ENCODE results near the gene PCDH15. TPM values are rescaled to one million over a fixed set of nuclear protein-coding genes. Genes with fewer than 3 reads are reported as not detected.
"Not testable (repeated sequence)": the region's sequence is repeated elsewhere in the genome, so short reads cannot be mapped to it uniquely, and the experiment has no call there.

PCDH15 gene
- total RNA-seq, 4 donors from 2014 or later: 0.70 to 2.3 TPM; not detected in 2

- H3K9me3 ChIP-seq: no peaks in the 10 kb centered on the region
- no peaks in the 10 kb centered on the region for H3K36me3 ChIP-seq
- intact Hi-C loops (cut with DNase I; ENCODE audit: low total_unique reads): no loop called here
- H3K27ac ChIP-seq: no peak overlapping the region
- no peak for DNase-seq
- H3K4me3 ChIP-seq: no peak overlapping the region
- no peaks in the 10 kb centered on the region for H3K27me3 ChIP-seq
- TF ChIP-seq POLR2A (IDR thresholded peaks at IDR 0.05) (no peak), CTCF (IDR thresholded peaks at IDR 0.05) (no peak)
- H3K4me1 ChIP-seq: no peaks in the 10 kb centered on the region
These were observed 275.2 kb downstream of the PCDH15 start for GRCh38 chr10:54525816-54526215.

GRCh38 chr10:54515244-54515643, 285.8 kb downstream of the PCDH15 start:
- H3K36me3 ChIP-seq; H3K27ac ChIP-seq; H3K27me3 ChIP-seq; DNase-seq; H3K4me3 ChIP-seq; H3K9me3 ChIP-seq; H3K4me1 ChIP-seq; intact Hi-C loops (cut with DNase I; ENCODE audit: low total_unique reads): not testable (repeated sequence)

- H3K36me3 ChIP-seq: no peaks in the 10 kb centered on the region
- intact Hi-C loops (cut with DNase I; ENCODE audit: low total_unique reads): no loop called here
- H3K4me1 ChIP-seq: no peaks in the 10 kb centered on the region
- H3K4me3 ChIP-seq: no peak overlapping the region
- no peaks in the 10 kb centered on the region for H3K27me3 ChIP-seq
- no peak for DNase-seq
- H3K27ac ChIP-seq: no peak overlapping the region
- no peaks in the 10 kb centered on the region for H3K9me3 ChIP-seq
- TF ChIP-seq CTCF (IDR thresholded peaks at IDR 0.05) (no peak), POLR2A (IDR thresholded peaks at IDR 0.05) (no peak)
These were observed 297.2 kb downstream of the PCDH15 start for GRCh38 chr10:54503863-54504262.

GRCh38 chr10:54501929-54502328, 299.1 kb downstream of the PCDH15 start:
- TF ChIP-seq CTCF (IDR thresholded peaks at IDR 0.05) (no peak), POLR2A (IDR thresholded peaks at IDR 0.05) (no peak)
- no peak overlapping the region for H3K4me3 ChIP-seq
- H3K27ac ChIP-seq: no peak overlapping the region
- no peaks in the 10 kb centered on the region for H3K9me3 ChIP-seq
- H3K36me3 ChIP-seq: no peaks in the 10 kb centered on the region
- DNase-seq: no peak
- intact Hi-C loops (cut with DNase I; ENCODE audit: low total_unique reads): no loop called here
- H3K4me1 ChIP-seq: no peaks in the 10 kb centered on the region
- no peaks in the 10 kb centered on the region for H3K27me3 ChIP-seq

GRCh38 chr10:54496852-54497251, 304.2 kb downstream of the PCDH15 start:
- intact Hi-C loops (cut with DNase I; ENCODE audit: low total_unique reads): no loop called here
- H3K36me3 ChIP-seq: no peaks in the 10 kb centered on the region
- TF ChIP-seq CTCF (IDR thresholded peaks at IDR 0.05) (no peak), POLR2A (IDR thresholded peaks at IDR 0.05) (no peak)
- H3K4me1 ChIP-seq: no peaks in the 10 kb centered on the region
- H3K27me3 ChIP-seq: no peaks in the 10 kb centered on the region
- H3K27ac ChIP-seq: no peak overlapping the region
- H3K9me3 ChIP-seq: no peaks in the 10 kb centered on the region
- no peak overlapping the region for H3K4me3 ChIP-seq
- peak in 1 of 2 donors; percentile 15 for DNase-seq

GRCh38 chr10:54487743-54488142, 313.3 kb downstream of the PCDH15 start:
- no peak overlapping the region for H3K27ac ChIP-seq
- no peaks in the 10 kb centered on the region for H3K27me3 ChIP-seq
- no peak overlapping the region for H3K4me3 ChIP-seq
- no peaks in the 10 kb centered on the region for H3K9me3 ChIP-seq
- H3K4me1 ChIP-seq: no peaks in the 10 kb centered on the region
- H3K36me3 ChIP-seq: no peaks in the 10 kb centered on the region
- TF ChIP-seq POLR2A (IDR thresholded peaks at IDR 0.05) (no peak), CTCF (IDR thresholded peaks at IDR 0.05) (no peak)
- no peak for DNase-seq
- intact Hi-C loops (cut with DNase I; ENCODE audit: low total_unique reads): no loop called here
